IMR-90 (cell line): ENCODE measurements around the gene WNT4. TPM values are rescaled to one million over a fixed set of nuclear protein-coding genes. Genes with fewer than 3 reads are reported as not detected.

Source experiments
- ATAC-seq: fragments of 200-7000 bp; cut with Tn5 transposase; 2 replicates; pipeline ENCODE4 v1.9.1; 2020; ENCODE audit warnings: low read depth, mild to moderate bottlenecking, moderate library complexity
- BruUV-seq: library from RNA; stranded (reverse); fragments of 400-500 nt; replicated peaks from 2 replicates; lab custom pipeline; 2021; lab: Mats Ljungman, UMichigan
- CTCF ChIA-PET: fragments of 300-600 bp; formaldehyde crosslinking; extraction: SDS; loops from one replicate; lab custom pipeline; 2021; ENCODE audit warnings: antibody characterized with exemption; lab: Yijun Ruan, JAX
- POLR2A ChIA-PET: fragments of 300-600 bp; sonication (Branson Sonifier 250); formaldehyde crosslinking; loops from one replicate; lab custom pipeline; 2022; ENCODE audit warnings: antibody characterized with exemption; ENCODE audit not compliant: unreplicated experiment; lab: Charles Lee
- DNase-seq: peaks from one replicate; pipeline ENCODE4 v3.0.0; 2013
- H2AFZ ChIP-seq: replicated peaks from 2 replicates; pipeline ENCODE3; 2013; ENCODE audit warnings: low read length, mild to moderate bottlenecking; ENCODE audit not compliant: poor library complexity
- H2AK5ac ChIP-seq: 2 replicates; pipeline ENCODE4 v1.6.1; 2013; ENCODE audit warnings: low read depth, low read length, inconsistent platforms
- H2AK9ac ChIP-seq: replicated peaks from 2 replicates; pipeline ENCODE3; 2013; ENCODE audit warnings: mild to moderate bottlenecking, low read depth, low read length, moderate library complexity; ENCODE audit not compliant: poor library complexity
- H2BK120ac ChIP-seq: 2 replicates; pipeline ENCODE4 v1.6.1; 2013; ENCODE audit warnings: low read depth, low read length, inconsistent platforms
- H2BK15ac ChIP-seq: 3 replicates; pipeline ENCODE4 v1.6.1; 2013; ENCODE audit warnings: low read depth, low read length, inconsistent platforms
- H2BK20ac ChIP-seq: 2 replicates; pipeline ENCODE4 v1.6.1; 2013; ENCODE audit warnings: low read depth, mild to moderate bottlenecking, inconsistent platforms, low read length, moderate library complexity
- H2BK5ac ChIP-seq: 2 replicates; pipeline ENCODE4 v1.6.1; 2013; ENCODE audit warnings: mild to moderate bottlenecking, low read depth, low read length, inconsistent platforms; ENCODE audit not compliant: poor library complexity, severe bottlenecking
- H3K14ac ChIP-seq: replicated peaks from 2 replicates; pipeline ENCODE4 v1.6.1; 2013; ENCODE audit warnings: low read depth, low read length, inconsistent platforms
- H3K18ac ChIP-seq: 2 replicates; pipeline ENCODE4 v1.6.1; 2013; ENCODE audit warnings: low read depth, low read length, control low read depth
- H3K23ac ChIP-seq: 2 replicates; pipeline ENCODE4 v1.6.1; 2013; ENCODE audit warnings: low read depth, low read length, inconsistent platforms
- H3K27ac ChIP-seq: 2 replicates; pipeline ENCODE4 v1.5.1; 2013; ENCODE audit warnings: mild to moderate bottlenecking, control low read depth, low read length; ENCODE audit not compliant: insufficient read depth
- H3K27me3 ChIP-seq: 2 replicates; pipeline ENCODE4 v1.6.1; 2013; ENCODE audit warnings: low read length; ENCODE audit not compliant: control insufficient read depth, insufficient read depth
- H3K36me3 ChIP-seq: 2 replicates; pipeline ENCODE4 v1.6.1; 2013; ENCODE audit warnings: low read length, mixed read lengths; ENCODE audit not compliant: control insufficient read depth, insufficient read depth
- H3K4ac ChIP-seq: 2 replicates; pipeline ENCODE4 v1.6.1; 2013; ENCODE audit warnings: low read depth, low read length, inconsistent platforms
- H3K4me1 ChIP-seq: 2 replicates; pipeline ENCODE4 v1.6.1; 2013; ENCODE audit warnings: low read length, mixed read lengths; ENCODE audit not compliant: control insufficient read depth, insufficient read depth
- H3K4me2 ChIP-seq: 2 replicates; pipeline ENCODE4 v1.6.1; 2013; ENCODE audit warnings: low read depth, mild to moderate bottlenecking, control low read depth, low read length, moderate library complexity
- H3K4me3 ChIP-seq: 2 replicates; pipeline ENCODE4 v1.5.1; 2013; ENCODE audit warnings: low read depth, mild to moderate bottlenecking, control low read depth, low read length, moderate library complexity; ENCODE audit not compliant: insufficient read depth
- H3K56ac ChIP-seq: 2 replicates; pipeline ENCODE4 v1.6.1; 2013; ENCODE audit warnings: low read length, inconsistent platforms; ENCODE audit not compliant: insufficient read depth; ENCODE audit errors: extremely low read depth
- H3K79me1 ChIP-seq, 2 experiments: 2 replicates each; pipeline ENCODE4 v1.6.1; 2013; ENCODE audit warnings: low read length in 2 of 2, inconsistent platforms in 1 of 2, low read depth in 1 of 2
- H3K9ac ChIP-seq: 2 replicates; pipeline ENCODE4 v1.6.1; 2013; ENCODE audit warnings: low read depth, low read length, control low read depth
- H3K9me1 ChIP-seq: 2 replicates; pipeline ENCODE4 v1.6.1; 2013; ENCODE audit warnings: low read length, inconsistent platforms; ENCODE audit not compliant: insufficient read depth
- H3K9me3 ChIP-seq: 2 replicates; pipeline ENCODE4 v1.6.1; 2013; ENCODE audit warnings: low read length; ENCODE audit not compliant: control insufficient read depth, insufficient read depth
- H4K20me1 ChIP-seq: 2 replicates; pipeline ENCODE4 v1.6.1; 2013; ENCODE audit warnings: low read length, inconsistent platforms; ENCODE audit not compliant: insufficient read depth
- H4K5ac ChIP-seq: 2 replicates; pipeline ENCODE4 v1.6.1; 2013; ENCODE audit warnings: mild to moderate bottlenecking, low read depth, low read length, control low read depth
- H4K8ac ChIP-seq, 2 experiments: 2 replicates each; pipeline ENCODE4 v1.6.1; 2013; ENCODE audit warnings: low read depth in 2 of 2, low read length in 2 of 2, control low read depth in 1 of 2, inconsistent platforms in 1 of 2
- H4K91ac ChIP-seq: 2 replicates; pipeline ENCODE4 v1.6.1; 2013; ENCODE audit warnings: low read depth, low read length, inconsistent platforms; ENCODE audit not compliant: insufficient read depth
- CEBPB ChIP-seq: IDR thresholded peaks from 2 replicates; pipeline ENCODE4 v1.6.1; 2012; ENCODE audit warnings: low read depth, low read length, improper control_type of control experiment
- MAZ ChIP-seq: IDR thresholded peaks from 2 replicates; pipeline ENCODE4 v1.6.1; 2012; ENCODE audit warnings: low read depth, mild to moderate bottlenecking, low read length, improper control_type of control experiment, moderate library complexity, borderline replicate concordance
- SMC3 ChIP-seq: fragments of 150-350 bp; IDR thresholded peaks from 2 replicates; pipeline ENCODE4 v1.6.1; 2016; ENCODE audit warnings: low read depth, mild to moderate bottlenecking, antibody characterized with exemption, low read length, moderate library complexity
- WGBS, 2 experiments: methylation state at CpG; one replicate each; pipeline versions ENCODE4 v1.1.5 to v1.1.7; 2013; ENCODE audit warnings: missing lambda C conversion rate in 2 of 2; ENCODE audit not compliant: insufficient read length in 1 of 2; ENCODE audit errors: extremely low coverage in 2 of 2; 5-methylcytosine and 5-hydroxymethylcytosine counted together
- dilution Hi-C: fragments of 300-500 bp; cut with HindIII; formaldehyde crosslinking; loops from one replicate; pipeline ENCODE4 v1.14.3; 2018; ENCODE audit warnings: low sequenced_read_pairs; ENCODE audit not compliant: unreplicated experiment
- in situ Hi-C: fragments of 300-500 bp; cut with MboI; formaldehyde crosslinking; loops from 3 replicates; pipeline ENCODE4 v1.14.3; 2019; ENCODE audit warnings: low sequenced_read_pairs, inconsistent platforms, mixed read lengths
- intact Hi-C: fragments of 100-400 bp; cut with micrococcal nuclease; formaldehyde crosslinking; loops from 2 replicates; pipeline ENCODE4 v1.10.0; 2022
- polyA plus RNA-seq, 3 experiments: library from polyadenylated mRNA; depleted of rRNA; stranded (reverse); fragments of >200 nt; gene quantifications; 2 replicates each; pipeline ENCODE4 v1.2.3, GENCODE V29; 2012; ENCODE audit warnings: low replicate concordance in 1 of 3
- total RNA-seq: library from RNA; depleted of rRNA; stranded (reverse); fragments of >200 nt; gene quantifications from 2 replicates; pipeline ENCODE4 v1.2.3, GENCODE V29; 2012

The WNT4 gene
- total and polyA plus RNA-seq, 2 of the 4 experiments (the other 2 are of a cell fraction): not detected

- no peak overlapping the region for H4K8ac ChIP-seq
- peaks cover 30% of the 10 kb centered on the region; the same call in 1 of the 2 replicates for H3K9me1 ChIP-seq
- intact Hi-C loops: no loop called here
- H2BK120ac ChIP-seq: no peak overlapping the region
- no peak overlapping the region for H3K9ac ChIP-seq
- in situ Hi-C loops: no loop called here
- no peak overlapping the region for H2AK9ac ChIP-seq
- H3K36me3 ChIP-seq: peaks cover 24% of the 10 kb centered on the region
- no peak overlapping the region for H3K18ac ChIP-seq
- H3K4me3 ChIP-seq: no peak overlapping the region
- no peak overlapping the region for H3K23ac ChIP-seq
- ATAC-seq: no peak
- DNase-seq: no peak
- no peaks in the 10 kb centered on the region for H3K27me3 ChIP-seq
- no peak overlapping the region for H2AK5ac ChIP-seq
- ChIA-PET CTCF (no interaction called here), POLR2A (no interaction called here)
- no peak overlapping the region for H3K4ac ChIP-seq
- no peak overlapping the region for H2BK5ac ChIP-seq
- TF ChIP-seq MAZ (no peak), SMC3 (no peak), CEBPB (no peak)
- no peak overlapping the region for H4K5ac ChIP-seq
- no peak overlapping the region for H3K27ac ChIP-seq
- H2AFZ ChIP-seq: no peak overlapping the region
- H2BK15ac ChIP-seq: no peak overlapping the region
- no TSS peak for BruUV-seq
- H4K91ac ChIP-seq: no peak overlapping the region
- 81% methylated on average over 9 of the region's 11 CpGs; no CpG with 5 or more reads in 1 of the 2 experiments for WGBS, 2 experiments
- H3K4me1 ChIP-seq: peaks cover 4% of the 10 kb centered on the region; the same call in 1 of the 2 replicates
- peaks cover 69% of the 10 kb centered on the region for H4K20me1 ChIP-seq
- H2BK20ac ChIP-seq: no peak overlapping the region
- peaks cover 20 to 77% of the 10 kb centered on the region in 2 experiments for H3K79me1 ChIP-seq
- no peak overlapping the region for H3K4me2 ChIP-seq
- dilution Hi-C loops: no loop called here
- H3K9me3 ChIP-seq: no peaks in the 10 kb centered on the region
- H3K14ac ChIP-seq: no peak overlapping the region
- H3K56ac ChIP-seq: no peak overlapping the region
Measured at GRCh38 chr1:22120469-22120790, 22.5 kb downstream of the WNT4 start.
